Activated CD4-positive, CD25-positive, alpha-beta regulatory T cell (primary cell): ENCODE data around the gene KSR1.
"Not testable (repeated sequence)": the region's sequence is repeated elsewhere in the genome, so short reads cannot be mapped to it uniquely, and the experiment has no call there.

Source experiments
- DNase-seq, 4 experiments: peaks; one replicate each; lab custom pipeline; 2025; lab: John Stamatoyannopoulos, UW

The KSR1 gene

DNA sequence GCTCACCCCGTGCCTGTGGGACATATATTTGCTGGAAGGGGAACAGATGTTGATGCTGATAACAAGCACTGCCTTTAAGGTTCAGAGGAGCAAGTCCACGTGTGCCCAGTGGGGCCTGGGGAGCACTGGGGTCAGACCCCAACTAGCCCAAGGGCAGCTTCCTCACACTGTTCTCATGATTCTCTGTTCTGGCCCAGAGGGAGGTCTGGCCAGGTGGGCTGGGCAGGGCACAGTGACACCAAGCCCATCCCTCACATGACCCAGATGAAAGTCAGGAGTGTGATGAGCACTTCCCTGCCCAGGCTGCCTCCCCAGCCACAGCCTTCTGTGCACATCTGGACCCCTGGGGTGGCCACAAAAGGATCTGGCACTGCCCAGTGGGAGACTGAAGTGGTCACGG, 29.8 kb upstream of the KSR1 start:
- not testable (repeated sequence) for DNase-seq

DNA sequence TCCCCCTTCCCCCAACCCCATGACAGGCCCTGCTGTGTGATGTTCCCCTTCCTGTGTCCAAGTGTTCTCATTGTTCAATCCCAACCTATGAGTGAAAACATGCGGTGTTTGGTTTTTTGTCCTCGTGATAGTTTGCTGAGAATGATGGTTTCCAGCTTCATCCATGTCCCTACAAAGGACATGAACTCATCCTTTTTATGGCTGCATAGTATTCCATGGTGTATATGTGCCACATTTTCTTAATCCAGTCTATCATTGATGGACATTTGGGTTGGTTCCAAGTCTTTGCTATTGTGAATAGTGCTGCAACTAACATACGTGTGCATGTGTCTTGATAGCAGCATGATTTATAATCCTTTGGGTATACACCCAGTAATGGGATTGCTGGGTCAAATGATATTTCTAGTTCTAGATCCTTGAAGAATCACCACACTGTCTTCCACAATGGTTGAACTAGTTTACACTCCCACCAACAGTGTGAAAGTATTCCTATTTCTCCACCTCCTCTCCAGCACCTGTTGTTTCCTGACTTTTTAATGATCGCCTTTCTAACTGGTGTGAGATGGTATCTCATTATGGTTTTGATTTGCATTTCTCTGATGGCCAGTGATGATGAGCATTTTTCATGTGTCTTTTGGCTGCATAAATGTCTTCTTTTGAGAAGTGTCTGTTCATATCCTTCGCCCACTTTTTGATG, 28.9 kb upstream of the KSR1 start:
- not testable (repeated sequence) for DNase-seq

DNA sequence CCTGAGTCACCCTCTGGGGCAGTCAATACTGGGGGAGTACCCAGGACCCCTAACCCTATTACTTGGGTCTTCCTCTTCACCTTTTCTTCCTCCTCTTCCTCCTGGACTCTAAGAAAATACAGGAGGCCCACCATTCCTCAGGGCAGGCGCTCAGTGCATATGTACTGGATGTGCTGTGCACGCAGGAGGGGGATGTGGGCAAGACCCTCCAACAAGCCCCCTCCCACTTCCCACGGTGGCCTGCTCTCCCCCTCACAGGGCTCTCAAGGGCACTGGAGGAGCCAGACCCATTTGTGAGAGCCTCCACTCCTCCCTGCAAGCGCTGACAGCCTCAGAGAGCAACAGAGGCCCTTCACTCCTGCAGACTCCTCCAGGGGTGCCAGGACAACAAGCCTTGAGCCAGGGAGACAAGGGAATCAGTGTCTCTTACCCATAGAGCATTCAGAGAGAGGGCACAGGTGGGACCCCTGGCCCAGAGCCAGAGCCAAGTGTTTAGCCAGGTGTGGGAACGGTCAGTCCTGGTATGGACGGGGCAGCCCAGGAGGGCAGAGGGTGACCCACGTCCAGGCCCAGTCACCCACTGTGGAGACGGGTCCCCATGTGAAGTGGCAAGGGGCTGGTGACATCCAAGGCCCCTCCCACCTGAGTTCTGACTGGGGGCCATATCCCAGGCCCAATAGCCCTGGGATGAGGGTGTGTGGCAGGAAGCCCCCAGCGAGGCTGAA, 27.3 kb upstream of the KSR1 start:
- no peak for DNase-seq

DNA sequence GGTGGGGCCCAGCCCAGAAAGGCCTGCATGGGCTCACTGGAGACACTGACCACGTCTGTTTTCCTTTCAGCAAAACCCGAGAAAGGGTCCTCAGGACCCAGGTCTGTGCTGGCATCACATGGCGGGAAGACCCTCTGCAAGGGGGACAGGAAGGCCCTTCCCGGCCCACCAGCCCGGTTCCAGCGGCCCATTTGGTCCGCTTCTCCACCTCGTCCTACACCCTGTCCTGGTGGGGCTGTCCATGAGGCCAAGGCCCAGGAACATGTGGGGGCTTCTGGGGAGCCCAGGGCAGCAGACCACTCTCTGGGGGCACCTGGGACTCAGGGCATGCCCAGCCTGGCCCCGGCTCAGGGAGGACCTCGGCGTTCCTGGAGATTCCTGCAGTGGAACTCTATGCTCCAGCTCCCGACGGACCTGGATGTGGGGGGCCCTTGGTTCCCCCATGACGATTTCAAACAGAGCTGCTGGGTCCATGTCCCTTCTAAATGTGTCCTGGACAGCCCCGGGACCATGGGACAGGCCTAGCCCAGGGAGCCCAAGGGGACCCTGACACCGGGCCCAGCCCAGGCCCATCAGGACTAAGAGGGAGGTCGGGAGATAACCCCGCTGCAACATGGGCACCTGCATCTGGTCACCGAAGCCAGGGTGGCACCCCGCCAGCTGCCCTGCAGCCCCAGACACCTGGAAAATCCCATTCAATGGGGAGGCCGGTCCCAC, 26.4 kb upstream of the KSR1 start:
- DNase-seq = no peak

DNA sequence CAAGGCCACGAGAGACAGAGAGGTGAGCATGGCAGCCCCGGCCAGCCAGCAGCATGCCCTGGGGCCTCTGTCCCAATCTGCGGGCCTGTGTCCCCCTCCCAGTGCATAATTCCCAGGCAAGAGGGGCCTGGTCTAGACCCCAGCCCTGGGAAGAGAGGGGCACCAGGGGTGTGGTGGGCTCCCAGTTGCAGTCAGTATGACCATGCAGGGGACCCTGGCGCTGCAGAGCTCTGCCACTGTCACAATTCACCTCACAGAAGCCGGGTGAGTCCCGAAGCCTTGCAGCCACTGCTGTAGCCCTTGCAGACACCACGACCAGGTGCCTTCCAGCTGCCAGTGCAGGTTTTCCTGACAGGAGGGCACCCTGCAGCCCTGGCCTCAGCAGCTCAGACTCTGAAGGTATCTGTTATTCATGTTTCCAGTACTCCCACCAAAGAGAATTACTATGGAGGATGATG, 25.8 kb upstream of the KSR1 start:
- DNase-seq = no peak

DNA sequence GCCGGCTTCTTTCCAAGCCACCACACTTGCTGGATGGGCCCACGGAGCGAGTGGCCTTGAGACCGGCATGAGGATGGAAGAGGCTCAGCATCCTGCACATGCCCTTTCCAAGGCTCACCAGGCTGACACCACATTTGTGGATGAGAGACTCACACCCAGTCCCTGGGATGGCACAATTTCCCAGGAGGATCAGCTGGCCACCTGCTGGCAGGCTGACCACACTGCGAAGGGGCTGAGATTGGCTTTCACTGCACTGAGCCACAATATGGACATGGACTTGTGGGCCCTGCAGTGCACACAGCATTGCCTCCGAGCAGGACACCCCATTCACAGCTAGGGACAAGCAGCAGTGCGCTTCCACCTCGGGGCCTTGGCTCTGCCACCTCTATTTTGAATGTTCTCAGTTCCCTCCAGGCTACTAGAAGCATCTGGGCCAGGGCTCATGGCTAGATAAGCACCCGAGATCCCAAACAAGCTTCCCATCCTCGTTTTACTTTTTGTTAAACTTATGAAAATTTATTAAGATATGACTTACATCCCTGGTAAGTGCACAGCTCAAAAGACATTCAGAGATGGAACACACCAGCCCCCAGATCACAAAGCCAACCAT, 25.3 kb upstream of the KSR1 start:
- DNase-seq = no peak

DNA sequence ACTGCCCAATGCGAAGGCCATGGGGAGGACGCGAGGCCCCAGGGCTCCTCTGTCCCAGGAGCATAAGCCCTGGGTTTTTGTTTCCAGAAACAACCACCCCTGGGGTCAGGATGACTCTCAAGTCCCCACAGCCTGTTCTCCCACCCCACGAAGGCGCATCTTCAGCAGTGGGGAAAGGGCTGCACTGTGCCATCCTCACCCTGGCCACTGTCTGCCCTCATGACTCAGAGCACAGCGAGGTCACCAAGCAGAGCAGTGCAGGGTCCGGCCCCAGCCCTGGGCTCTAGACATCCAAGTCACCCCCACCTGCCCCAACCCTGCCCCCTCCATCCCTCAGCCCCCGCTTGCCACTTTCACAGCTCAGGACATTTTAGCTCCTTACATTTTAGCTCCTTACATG, 22.7 kb upstream of the KSR1 start:
- no peak for DNase-seq

DNA sequence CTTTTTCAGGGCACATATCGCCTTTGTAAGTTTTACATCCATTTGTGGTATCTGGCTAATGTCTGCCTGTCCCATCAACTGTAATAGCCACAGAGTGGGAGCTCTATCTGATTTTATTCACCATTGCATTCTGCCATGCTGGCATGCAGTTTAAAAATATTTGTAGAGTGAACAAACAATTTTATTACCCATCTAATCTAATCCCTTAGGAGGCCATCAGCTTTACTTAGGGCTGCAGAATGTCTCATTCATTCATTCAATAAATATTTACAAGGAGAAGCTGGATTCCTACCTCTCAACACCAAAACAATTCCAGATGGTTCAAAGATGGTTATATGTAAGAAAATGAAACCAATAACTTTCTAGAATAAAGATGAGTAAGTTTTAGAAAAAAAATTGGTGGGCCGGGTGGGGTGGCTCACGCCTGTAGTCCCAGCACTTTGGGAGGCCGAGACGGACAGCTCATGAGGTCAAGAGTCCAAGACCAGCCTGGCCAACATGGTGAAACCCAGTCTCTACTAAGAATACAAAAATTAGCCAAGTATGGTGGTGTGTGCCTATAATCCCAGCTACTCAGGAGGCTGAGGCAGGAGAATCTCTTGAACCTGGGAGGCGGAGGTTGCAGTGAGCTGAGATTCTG, 20.7 kb upstream of the KSR1 start:
- not testable (repeated sequence) for DNase-seq

DNA sequence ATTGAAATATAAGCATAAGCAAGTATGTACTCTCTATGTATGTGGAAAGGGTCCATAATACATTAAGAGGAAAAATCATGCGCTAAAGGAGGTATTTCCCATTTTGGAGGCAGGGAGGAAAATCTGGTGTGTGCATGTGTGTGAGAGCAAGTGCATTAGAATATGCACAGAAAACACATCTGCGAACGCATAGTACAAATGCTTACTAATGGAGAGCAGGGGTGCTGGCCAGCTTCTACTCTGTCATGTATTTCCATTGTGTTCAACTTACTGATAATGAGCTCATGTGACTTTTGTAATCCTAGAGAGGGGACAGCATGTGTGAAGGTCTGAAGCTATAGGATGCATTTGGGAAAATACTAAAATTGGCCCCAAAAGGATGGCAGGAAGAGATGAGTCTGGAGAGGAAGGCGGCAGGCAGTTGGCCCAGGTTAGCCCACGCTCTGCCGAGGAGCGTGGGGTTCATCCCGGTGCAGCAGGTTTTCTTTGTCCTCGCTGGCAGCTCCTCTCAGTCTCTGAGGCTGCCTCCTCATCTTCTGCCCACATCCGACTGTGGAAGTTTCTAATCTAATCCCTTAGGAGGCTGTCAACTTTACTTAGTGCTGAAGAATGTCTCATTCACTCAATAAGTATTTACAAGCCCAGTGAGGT, 17.8 kb upstream of the KSR1 start:
- DNase-seq = no peak

DNA sequence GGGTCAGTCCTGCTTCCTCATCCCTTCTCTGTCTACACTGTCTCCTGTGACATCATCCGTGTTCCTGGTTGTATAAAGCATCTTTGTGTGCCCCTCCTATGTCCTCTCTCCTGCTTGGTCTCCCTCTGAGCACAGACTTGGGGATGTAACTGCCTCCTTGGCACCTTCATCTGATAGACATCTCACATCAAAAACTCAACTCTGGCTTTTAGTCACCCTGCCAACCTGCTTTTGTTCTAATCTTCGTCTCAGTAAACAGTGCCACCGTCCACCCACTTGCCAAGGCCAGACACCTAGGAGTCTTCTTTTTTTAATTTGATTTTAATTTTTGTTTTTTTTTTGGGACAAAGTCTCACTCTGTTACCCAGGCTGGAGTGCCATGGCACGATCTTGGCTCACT, 16.9 kb upstream of the KSR1 start:
- no peak for DNase-seq

DNA sequence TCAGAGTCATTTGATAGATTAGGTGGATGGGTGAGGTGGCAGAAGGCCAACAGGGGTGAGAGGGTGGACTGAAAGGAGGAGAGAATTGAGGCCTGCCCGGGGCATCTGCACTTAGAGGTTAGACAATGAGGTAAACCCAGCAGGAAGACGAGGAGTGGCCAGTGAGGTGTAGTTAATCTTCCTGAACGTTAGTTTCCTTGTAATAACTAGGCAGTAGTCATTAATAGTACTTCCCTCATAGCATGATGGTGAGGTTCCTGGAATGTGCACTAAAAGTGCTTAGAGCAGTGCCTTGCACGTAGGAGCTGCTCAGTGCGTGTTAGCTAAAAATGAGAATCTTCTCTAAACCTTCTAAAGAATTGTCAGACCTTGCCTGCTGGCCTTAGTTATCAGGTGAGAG, 13.5 kb upstream of the KSR1 start:
- no peak for DNase-seq

DNA sequence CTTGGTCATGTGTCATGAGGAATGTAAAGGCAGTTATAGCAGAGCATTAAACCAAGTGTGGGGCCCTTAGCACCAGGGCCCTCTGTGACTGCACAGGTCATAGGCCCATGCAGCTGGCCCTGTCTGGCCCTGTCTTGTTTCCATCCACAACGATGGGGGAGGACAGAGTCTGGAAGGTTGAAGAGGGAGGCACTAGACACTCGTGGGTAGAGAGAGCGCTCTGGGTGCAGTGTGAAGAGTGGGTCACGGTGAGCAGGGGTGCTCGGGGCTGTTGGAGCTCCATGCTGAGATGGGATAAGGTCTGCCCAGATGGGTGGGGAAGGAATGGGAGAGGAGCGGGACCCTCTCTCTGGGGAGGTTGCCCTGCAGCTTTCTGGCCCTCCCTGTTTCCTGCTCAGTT, 12.8 kb upstream of the KSR1 start:
- no peak for DNase-seq

DNA sequence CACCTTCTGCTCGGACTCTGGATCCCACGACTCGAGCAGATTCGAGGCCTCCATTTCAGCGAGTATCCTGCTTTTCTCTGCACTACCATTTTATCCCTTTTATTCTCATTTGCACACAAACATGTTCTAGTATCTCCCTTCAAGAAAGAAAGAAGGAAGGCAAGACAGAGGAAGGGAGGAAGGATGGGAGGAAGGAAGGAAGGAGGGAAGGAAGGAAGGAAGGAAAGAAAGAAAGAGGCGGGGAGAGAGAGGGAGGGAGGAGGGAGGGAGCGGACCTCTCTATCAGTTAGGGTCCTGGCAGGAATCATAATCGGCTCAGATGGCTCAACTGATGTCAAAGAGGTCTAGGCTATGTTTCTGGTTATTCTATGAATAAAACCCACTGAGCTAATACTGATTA, 10.3 kb upstream of the KSR1 start:
- no peak for DNase-seq

DNA sequence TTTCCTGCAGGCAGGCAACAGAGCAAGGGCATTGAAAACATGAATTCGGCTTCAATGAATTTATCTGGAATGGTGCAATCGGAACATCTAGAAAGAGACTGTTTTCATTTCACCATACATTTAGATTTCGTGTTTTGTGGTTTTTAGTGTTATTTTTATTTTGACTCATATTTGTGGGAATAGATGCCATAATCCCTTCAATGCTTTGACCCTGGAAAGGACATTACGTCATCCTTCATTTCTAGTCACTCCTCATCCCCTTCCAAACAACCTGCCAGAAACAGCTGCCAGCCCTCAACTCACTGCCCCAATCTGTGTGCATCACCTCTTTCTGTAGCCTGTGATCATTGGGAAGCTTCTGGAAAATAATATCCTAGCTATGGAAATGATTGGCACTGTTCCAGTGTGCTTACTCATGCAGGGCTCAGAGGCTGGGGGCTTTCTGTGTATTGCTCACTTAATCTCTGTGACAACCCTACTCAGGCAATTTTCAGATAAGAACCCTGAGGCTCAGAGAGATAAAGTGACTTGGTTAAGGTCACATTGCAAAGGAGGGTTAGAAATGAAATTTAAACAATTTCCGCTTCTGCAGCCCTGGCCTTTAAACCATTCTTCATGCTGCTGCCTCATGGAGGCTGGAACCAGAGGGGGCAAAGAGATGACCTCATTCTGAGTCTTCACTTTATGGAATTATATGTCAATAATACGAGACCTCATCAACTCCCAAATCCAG, 9.5 kb upstream of the KSR1 start:
- no peak for DNase-seq

DNA sequence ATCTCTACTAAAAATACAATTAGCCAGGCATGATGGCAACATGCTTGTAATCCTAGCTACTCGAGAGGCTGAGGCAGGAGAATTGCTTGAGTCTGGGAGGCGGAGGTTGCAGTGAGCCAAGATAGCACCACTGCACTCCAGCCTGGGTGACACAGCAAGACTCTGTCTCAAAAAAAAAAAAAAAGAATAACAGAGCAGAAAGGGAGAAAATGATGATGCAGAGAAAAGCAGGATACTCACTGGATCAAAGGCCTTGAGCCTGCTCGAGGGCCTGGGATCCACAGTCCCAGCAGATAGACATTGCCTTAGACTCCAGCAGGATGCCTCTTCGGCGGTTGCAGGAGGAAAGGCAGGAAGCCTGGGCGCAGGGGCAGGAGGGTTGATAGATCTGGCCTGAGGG, 7.7 kb upstream of the KSR1 start:
- DNase-seq = not testable (repeated sequence)

DNA sequence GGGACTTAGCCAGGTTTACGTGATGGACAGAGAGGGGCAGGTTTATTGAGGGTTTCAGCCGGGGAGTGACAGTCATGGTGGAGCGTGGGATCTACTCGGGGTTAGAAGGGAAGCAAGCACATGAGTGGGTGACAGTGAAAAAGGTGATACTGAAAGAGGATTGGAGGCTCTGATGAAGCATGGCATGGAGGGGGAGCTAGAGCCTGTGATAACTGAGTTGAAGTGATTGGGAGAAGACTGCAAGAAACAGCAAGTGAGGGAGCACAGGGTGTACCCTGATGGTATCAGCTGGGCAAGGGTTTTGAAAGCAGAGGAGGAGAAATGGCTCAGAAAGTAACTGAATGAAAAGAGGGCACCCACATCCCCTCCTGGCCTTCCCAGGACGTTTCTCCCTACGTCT, 6.7 kb upstream of the KSR1 start:
- no peak for DNase-seq

DNA sequence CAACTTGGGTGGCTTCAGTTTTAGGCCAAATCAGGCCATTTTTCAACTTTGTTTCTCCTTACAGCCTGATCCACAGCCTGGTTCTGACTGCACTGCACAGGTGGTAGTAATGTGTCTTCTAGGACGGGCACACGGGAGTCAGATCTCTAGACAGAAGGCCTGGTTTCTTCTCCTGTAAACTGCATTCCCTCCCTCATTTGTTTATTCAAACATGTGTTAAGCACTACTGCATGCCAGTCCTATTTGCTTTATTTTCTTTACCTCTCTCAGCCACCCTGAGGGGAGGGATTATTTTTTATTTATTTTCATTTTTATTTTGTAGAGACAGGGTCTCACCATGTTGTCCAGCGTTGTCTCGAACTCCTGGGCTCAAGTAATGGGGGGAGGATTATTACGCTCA, 6.3 kb upstream of the KSR1 start:
- DNase-seq = no peak

DNA sequence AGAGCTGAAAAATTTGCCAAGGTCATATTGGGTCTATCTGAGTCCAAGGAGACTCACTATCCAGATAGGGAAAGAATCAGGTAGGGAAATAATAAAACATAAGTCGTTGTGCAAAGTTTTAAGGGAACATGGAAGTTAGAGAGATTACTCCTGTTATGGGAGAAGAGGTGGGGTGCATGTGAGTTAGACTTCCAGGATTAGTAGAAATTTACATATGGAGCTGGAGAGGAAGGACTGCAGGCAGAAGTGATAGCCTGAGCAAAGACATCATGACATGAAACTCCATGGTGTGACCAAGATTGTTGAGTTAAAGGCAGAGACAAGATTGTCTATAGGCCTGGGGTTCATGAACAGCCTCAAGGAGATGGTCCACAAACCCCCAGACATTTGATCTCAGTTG, 5.8 kb upstream of the KSR1 start:
- no peak for DNase-seq

DNA sequence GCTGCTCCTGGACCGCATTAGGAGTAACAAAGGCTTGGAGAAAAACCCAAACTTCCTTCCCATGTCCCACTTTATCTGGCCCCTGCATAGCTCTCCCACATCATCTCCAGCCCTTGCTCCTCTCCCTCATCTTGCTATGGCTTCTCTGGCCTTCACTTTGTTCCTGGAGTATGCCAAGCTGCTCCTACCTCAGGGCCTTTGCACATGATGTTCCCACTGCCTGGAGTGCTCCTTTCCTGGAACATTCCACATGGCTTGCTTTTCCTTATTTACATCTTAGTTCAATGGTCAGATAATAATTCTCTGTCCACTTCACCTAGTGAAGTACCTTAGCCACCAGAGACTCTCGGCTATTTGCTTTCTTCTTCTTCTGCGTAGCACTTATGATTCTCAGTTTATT, 4.3 kb upstream of the KSR1 start:
- DNase-seq = no peak

DNA sequence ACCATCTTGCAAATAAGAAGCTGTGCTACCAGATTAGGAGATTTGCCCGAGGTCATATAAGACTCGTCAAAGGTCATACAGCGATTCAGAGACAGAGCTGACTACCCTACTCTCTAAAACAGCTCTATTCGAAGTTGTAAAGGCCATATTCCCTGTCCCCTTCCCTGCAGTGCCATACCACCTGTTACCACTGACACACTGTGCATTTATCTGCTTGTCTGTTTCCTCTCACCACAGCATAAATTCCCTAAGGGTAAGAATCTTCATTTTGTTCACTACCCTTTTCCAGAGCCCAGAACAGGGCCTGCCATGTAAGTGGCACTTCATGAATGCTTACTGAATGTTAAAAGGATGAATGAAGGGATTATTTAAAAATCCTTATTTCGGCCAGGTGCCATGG, 3.4 kb upstream of the KSR1 start:
- no peak for DNase-seq

DNA sequence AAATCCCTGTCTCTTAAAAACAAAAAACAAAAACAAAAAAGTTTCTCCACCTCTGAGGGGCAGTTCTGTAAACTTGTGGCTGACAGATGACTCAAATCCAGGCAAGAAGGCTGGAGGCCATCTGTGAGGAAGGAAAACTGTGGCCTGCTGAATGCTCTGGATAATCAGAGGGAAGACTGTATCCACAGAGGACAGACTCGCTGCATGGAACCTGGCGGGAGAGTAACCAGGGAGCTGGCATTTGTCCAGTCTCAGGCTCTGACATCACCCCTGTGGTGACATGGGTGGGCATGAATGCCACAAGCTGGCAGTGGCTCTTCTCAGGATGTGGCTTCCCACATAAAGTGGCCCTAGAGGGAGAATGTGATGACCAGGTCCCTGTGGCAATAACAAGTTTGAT, 2.8 kb upstream of the KSR1 start:
- DNase-seq = no peak
